SH-SY5Y (cell line): ENCODE data around the gene ABCG5.

ENCODE experiments used
- GATA2 ChIP-seq: IDR thresholded peaks from 2 replicates; pipeline ENCODE4 v1.6.1; 2011; ENCODE audit warnings: mild to moderate bottlenecking, low read depth, low read length
- GATA3 ChIP-seq: IDR thresholded peaks from 2 replicates; pipeline ENCODE4 v1.6.1; 2011; ENCODE audit warnings: low read depth, mild to moderate bottlenecking, low read length, moderate library complexity

DNA sequence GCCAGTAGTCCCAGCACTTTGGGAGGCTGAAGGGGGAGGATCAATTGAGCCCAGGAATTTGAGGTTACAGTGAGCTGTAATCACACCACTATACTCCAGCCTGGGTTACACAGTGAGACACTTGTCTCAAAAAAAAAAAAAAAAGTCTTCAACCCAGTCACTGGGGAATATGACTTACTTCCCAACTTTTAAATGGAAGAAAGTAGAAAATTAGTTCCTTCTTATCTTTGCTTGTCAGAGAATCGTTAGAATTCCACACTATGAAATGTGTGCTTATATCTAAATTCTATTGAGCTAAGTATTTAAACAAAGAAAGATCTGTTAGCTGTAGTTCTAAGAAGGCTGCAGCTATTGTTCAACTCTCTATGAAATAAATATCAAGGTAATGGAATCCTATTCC is 42.4 kb downstream of the ABCG5 start:
- TF ChIP-seq GATA2 (no peak), GATA3 (no peak)
